Skeletal muscle cell (primary cell): ENCODE measurements around the gene IFNLR1.

Source experiments
- DNase-seq: peaks from one replicate; pipeline ENCODE4 v3.0.0-alpha.2; 2010; ENCODE audit warnings: low read depth
- H3K4me3 ChIP-seq: 2 replicates; pipeline ENCODE4 v1.5.1; 2011; ENCODE audit warnings: low read depth, mild to moderate bottlenecking, control low read depth, low read length, moderate library complexity

Gene IFNLR1

DNA sequence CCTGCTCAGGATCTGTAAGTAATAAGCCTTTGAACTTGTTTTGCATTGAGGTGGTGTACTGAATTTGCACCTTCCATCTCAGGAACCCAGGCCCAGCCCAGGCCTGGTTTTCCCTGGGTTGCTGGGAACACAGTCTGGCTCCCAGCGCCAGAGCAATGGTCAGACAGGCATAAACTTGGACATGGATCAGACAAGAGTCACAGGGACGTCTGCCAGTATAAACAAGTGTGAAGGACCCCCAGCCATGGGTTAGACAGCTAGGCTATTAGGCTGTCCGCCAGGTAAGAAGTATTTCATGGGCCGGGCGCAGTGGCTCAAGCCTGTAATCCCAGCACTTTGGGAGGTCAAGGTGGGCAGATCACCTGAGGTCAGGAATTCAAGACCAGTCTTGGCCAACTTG, 5.5 kb downstream of the IFNLR1 start:
- H3K4me3 ChIP-seq = no peak overlapping the region
- no peak for DNase-seq

DNA sequence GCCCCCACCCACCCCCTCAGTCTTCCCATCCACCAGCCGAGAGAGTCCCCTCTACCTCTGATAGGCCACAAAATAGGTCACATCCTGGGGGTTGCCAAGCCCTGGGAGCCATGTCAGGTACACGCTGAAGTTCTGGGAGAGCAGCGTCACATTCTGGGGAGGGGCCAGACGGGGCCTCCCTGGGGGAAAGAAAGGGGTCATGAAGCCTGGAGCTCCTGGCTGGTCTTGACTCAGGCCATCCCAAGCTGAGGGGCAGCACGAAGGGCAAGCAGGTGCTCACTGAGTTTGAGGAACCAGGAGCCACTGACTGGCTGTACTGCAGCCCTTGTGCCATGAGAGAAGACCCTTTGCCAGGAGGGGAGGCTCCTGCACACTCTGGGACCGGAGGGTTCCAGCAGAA, 6.4 kb downstream of the IFNLR1 start:
- no peak overlapping the region for H3K4me3 ChIP-seq
- no peak for DNase-seq

DNA sequence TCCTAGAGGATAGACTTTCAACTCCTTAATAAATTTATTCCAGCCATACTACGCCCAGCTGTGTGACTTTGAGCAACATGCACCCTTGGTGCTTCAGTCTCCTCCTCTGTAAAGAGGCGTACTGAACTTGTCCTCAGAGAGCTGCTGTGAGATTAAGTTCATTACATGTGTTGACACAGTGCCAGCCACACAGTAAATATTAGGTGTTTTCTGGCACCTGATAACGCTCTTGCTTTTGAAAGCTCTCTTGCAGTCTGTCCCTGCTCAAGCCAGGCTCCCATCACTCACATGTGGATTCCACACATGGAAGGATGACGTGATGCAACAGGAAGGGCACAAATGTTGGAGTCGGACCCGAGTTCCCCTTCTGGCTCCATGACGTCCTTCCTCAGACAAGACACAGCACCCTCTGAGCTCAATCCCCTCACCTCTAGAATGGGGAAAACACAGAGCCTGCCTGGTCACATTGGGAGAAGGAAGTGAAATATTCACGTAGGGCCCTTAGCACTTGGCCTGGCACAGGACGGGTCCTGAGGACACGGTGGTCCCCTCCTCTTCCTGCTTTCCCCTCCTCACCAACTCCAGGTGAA, 7.7 kb downstream of the IFNLR1 start:
- H3K4me3 ChIP-seq = no peak overlapping the region
- DNase-seq = no peak

DNA sequence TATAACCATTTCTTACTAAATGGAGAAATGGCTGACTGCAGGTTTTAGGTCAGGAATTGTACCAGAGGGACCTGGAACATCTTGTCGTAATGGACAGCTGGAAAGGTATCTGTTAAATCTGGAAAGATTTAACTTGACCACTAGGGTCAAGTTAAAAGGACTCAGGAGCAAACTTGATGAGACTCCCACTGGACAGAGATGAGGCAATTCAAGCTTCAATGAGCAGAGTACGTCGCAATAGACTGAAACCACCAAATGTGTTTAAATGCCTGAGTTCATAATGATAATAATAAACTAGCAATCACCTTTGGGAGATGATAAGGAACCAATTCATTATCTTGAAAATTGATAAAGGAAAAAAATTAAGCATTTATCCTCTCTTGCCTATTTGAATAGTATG, 8.7 kb downstream of the IFNLR1 start:
- no peak for DNase-seq
- no peak overlapping the region for H3K4me3 ChIP-seq

DNA sequence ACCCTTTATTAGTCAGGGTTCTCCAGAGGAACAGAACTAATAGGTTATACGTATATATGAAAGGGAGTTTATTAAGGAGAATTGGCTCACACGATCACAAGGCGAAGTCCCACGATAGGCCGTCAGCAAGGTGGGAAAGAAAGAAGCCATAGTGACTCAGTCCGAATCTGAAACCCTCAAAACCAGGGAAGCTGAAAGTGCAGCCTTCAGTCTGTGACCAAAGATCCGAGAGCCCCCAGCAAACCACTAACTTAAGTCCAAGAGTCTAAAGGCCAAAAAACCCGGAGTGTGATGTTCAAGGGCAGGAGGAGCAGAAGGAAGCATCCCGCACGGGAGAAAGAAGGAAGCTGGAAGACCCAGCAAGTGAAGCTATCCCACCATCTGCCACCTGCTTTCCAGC, 9.9 kb downstream of the IFNLR1 start:
- DNase-seq = no peak
- H3K4me3 ChIP-seq = no peak overlapping the region

DNA sequence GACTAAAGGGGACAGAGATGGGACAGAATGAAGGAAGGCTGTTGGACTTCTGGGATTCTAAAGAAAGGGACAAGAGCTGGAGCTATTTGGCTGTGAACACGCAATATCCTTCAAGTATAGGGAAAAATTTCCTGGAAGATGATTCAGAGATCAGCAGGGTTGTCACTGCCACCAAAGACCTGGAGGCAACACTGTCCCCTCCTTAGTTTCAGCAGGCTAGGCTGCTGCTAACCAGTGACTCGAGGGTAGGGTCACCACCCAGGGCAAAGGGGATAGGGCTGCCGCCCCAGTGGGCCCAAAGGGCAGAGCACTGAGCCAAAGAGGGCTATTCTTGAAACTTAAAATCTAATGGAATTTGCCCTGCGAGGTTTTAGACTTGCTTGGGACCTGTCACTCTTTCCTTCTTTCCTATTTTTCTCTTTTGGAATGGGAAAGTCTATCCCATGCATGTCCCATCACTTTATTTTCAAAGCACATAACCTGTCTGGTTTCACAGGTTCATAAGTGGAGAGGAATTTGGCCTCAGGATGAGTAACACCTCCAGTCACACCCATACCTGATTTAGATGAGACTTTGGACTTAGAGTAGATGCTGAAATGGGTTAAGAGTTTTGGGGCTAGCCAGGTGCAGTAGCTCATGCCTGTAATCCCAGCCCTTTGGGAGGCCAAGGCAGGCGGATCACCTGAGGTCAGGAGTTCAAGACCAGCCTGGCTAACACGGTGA, 11.9 kb downstream of the IFNLR1 start:
- no peak for DNase-seq
- no peak overlapping the region for H3K4me3 ChIP-seq

DNA sequence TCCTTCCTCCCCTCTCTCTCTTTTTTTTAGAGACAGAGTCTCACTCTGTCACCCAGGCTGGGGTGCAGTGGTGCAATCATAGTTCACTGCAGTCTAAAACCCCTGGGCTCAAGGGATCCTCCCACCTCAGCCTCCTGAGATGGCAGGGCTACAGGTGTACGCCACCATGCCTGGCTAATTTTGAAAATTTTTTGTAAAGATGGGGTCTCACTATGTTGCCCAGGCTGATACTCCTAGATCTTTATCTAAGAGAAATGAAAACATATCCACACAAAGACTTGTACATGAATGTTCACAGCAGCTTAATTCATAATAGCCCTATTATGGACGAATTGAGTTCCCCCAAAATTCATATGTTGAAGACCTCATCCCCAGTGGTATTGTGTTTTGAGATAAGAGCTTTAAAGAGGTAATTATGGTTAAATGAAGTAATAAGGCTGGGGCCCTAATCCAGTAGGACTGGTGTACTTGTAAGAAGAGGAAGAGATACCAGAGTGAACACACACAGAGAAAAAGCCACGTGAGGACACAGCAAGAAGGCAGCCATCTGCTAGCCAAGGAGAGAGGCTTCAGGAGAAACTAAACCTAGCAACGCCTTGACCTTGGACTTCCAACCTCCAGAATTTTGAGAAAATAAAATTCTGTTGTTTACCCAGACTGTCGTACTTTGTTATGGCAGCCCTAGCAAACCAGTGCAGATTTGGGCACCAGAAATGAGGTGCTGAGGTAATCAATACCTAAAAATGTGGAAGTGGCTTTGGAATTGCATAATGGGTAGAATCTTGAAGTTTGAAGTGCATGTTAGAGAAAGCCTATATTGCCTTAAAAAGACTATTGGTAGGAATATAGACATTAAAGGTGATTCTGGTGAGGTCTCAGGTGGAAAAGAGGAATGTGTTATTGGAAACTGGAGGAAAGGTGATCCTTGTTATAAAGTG, 13.2 kb downstream of the IFNLR1 start:
- no peak for DNase-seq
- no peak overlapping the region for H3K4me3 ChIP-seq

DNA sequence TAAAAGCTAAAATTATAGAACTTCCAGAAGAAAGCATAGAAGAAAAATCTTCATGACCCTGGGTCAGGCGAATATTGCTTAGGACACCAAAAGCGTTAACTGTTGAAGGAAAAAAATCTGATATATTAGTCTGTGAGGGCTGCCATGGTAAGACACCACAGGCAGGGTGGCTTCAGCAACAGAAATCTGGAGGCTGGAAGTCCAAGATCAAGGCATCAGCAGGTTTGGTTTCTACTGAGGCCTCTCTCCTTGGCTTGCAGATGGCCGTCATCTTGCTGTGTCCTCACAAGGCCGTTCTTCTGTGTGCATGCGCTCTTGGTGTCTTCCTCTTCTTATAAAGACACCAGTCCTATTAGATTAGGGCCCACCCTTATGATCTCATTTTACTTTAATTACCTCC, 14.5 kb downstream of the IFNLR1 start:
- DNase-seq = no peak
- no peak overlapping the region for H3K4me3 ChIP-seq

DNA sequence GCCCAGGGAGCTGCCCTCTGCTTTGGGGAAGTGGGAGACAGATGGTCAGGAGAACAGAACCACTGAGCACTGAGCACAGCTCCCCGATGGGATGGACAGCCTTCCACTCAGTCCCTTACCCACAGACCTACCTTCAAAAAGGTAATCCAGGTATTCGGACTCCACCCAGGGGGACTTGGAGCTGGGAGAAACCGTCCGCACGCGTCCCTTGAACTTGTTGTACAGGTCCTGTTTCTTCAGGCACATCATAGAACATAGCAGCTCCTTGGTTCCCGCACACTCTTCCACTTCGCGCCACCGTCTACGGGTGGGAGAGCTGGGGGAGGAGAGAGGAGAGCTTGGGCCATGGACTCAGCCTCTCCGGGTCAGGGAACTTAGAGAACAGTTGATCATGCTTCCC, 17.8 kb downstream of the IFNLR1 start:
- no peak for DNase-seq
- H3K4me3 ChIP-seq = no peak overlapping the region

DNA sequence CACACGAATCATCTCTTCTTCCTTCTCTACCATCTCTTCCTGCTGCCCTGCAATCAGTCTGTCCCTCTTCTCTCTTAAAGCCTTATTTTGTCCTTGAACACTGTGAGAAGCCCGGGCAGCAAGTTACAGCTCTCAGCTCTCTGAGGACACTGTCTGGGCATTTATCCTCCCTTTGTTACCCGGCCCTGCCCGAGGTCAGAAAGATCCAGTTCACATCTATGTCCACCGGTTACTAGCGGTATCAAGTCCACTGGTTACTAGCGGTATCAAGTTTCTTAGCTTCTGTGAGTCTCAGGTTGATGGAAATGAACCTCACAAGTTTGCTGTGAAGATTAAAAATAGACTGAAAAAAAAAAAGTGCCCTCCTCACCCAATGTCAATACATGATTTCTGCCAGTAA, 18.8 kb downstream of the IFNLR1 start:
- H3K4me3 ChIP-seq = no peak overlapping the region
- no peak for DNase-seq

DNA sequence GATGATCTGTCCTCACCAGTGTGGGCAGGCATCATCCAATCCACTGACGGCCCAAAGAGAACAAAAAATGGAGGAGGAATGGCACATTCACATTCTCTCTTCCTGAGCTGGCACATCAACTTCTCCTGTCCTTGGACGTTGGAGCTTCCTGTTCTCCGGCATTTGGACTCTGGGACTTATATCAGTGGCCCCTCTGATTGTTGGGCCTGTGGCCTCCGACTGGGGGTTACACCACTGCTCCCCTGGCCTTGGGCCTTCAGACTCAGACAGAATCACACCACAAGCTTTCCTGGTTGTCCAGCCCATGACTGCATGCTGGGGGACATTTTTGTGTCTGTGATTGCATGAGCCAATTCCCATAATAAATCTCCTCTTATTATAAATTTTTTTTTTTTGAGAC, 20.1 kb downstream of the IFNLR1 start:
- DNase-seq = no peak
- H3K4me3 ChIP-seq = no peak overlapping the region

DNA sequence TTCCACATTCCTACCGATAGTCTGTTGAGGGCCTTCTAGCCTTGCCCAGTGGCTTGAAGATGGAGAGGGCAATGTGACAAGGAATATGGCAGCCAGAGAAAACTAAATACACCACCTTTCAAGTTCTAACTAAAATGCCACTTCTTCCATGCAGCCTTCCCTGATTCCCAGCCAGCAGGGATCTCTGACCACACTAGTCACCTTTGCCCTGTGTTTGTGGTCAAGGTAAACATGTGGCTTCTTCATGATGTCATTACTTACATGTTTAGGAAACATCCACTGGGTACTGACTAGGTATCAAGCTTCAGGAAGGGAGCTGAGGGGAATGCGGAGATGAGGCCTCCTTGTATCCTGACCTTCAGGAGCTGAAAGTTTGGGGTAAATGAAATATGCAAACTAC, 21.6 kb downstream of the IFNLR1 start:
- no peak overlapping the region for H3K4me3 ChIP-seq
- no peak for DNase-seq

DNA sequence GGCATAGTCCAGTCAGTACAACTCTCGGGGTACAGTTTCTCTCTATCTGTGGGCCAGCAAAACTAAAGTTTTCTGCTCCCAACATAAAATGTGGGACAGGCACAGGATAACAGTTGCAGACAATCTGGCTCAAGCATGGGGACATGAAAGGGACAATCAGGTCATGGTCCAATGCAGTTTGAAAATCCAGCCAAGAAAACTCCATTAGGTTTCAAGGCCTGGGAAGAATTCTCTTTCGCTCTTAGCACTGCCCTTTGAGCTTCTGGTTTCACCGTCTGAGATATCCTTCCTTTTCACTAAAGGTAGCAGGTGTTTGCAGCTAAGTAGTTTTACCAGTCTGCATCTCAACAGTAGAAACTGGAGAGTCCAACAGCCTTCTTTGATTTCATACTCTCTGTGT, 23.1 kb downstream of the IFNLR1 start:
- no peak for DNase-seq

DNA sequence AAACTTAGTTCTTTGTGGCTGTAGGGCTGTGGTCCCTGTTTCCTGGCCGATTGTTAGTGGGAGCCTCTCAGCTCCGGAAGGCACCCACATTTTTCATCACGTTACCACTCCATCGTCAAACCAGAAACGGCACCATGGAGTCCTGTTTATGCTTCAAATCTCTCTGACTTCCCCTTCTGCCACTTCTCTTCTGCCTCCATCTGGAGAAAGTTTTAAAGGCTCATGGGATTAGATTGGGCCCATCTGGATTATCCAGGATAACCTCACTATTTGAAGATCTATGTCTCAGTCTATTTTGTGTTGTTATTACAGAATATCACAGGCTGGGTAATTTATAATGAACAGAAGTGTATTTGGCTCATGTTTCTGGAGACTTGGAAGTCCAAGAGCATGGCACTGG, 24.9 kb downstream of the IFNLR1 start:
- DNase-seq = no peak
- no peak overlapping the region for H3K4me3 ChIP-seq

More for the DNA sequence above, 23.1 kb downstream of the IFNLR1 start:
- no peak overlapping the region for H3K4me3 ChIP-seq

DNA sequence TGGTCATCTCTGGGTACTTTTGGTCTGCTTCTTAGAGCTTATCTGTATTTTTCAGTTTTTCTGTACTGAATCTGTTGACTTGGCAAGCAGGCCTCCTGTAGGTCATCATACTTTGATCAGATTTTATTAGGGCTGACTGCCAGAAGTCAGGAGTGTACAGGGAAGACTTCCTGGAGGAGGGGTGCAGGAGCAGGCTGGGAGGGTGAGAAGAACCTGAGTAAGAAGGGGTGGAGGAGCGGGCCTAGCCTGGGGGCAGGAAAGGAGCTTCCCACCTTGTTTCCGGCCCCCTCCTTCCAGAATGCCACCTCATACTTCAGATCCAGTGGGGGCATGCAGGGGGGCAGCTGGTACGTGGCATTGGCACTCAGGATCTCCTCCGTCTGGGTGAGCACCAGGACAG, 25.8 kb downstream of the IFNLR1 start:
- H3K4me3 ChIP-seq = no peak overlapping the region
- DNase-seq = no peak

DNA sequence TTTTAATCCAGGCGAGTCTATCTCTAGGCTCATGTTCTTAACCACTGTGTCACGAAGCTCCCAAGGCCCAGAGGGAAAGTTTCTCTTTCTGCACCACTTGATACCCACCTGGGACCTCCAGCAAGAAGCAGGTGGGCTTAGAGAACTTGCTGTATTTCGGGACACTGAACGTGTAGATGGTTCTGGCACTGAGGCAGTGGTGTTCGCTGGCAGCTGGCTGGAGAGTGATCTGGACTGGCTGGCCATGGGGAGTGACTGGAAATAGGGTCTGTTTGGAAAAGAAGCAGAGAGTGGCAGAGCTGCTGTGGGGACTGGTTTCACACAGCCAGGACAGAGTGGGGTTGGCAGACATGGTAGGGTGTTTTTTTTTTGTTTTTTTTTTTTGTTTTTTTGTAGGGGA, 27.7 kb downstream of the IFNLR1 start:
- no peak overlapping the region for H3K4me3 ChIP-seq
- no peak for DNase-seq

DNA sequence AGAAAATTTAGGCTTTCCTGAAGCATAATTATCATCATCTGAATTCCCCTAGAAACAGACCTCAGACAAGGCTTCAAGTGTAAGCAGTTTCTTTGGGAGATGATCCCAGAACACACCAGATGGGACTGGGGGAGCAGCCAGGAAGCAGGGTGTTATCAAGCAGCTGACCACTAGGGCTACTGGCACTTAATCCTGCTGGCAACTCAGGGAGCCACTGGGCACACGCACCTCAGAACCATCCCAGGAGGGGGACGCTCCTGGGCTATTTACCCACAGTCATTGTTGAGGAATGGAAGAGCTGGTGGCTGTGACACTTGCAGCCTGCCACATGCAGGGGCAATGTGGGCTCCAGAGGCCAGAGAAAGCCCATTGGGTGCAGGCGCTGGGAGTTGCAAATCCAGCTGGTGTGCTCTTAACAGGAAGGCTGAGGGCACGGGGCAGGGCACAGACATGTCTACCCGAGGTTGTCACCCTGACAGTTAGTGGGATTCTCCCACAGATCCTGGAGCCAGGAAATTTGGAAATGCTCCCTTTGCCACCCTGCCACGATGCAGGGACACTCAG, 29.1 kb downstream of the IFNLR1 start:
- H3K4me3 ChIP-seq = no peak overlapping the region
- no peak for DNase-seq

DNA sequence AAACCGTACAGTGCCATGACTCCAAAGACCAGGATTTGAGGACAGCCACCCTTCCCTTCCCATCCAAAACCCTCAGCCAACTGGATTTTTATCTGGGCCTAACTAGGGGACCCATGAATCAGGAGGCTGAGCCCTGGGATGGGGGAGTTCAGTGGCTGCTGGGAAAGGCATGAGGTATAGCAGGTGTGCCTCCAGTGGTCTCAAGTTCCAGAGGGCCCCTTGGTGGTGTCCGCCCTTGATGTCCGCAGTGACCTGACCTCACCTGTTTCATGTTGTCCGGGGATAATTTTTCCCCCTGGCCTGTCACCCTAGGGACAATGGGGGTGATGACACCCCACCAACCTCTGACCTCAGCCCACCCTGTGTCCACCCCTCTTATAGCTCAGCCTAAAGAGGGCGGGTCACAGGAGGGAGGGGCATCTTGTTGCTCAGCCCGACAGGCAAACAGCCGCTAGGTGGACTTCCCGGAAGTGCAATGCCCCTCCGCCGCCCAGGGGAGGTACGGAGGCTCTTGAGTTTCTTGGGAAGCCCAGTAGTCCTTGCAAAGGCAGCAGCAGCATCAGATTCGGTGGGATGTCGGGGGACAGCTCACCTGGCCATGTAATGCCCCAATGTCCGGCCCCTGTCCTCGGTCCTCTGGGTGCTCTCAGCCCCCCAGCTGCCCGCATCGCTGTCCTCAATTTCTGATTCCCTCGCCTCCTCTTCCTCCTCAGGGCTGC, 30.4 kb downstream of the IFNLR1 start:
- no peak for DNase-seq
- no peak overlapping the region for H3K4me3 ChIP-seq

DNA sequence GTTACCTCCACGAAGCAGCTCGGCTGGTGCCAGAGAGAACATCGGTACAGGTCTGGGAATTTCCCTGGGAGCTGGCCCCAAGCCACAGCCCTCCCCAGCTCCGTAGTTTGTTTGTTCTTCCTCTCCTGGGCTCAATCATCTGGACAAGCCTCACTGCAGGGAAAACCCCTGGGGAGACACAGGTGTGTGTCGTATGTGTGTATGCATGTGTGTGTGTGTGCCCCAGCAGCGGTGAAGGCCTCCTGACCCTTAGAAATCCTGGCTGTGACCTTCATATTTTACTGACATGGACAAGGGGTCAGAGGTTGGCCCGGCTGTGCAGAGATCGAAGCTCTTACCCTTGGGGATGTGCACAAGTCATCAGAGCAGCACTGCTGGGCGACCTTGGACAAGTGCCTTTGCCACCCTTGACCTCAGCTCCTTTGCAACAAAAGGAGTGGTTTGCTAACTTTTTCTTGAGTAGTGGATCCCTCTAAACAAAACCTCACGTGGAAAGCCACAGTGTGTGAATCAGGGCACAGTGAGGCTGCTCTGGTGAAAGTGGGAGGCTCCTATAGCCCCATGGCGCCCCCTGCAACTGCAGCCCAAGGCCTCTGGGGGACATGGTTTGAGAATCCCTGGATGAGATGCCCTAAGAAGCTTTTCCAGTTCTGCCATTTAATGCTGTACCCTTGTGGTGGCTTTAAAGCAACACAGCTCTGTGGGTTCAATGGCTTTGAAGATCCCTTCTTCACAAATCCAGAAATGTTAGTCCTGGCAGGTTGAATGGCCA, 31.9 kb downstream of the IFNLR1 start:
- no peak overlapping the region for H3K4me3 ChIP-seq
- no peak for DNase-seq
